Choroid plexus epithelial cell (primary cell): ENCODE data around the gene LMO2.

Experiments
- DNase-seq: peaks from one replicate; pipeline ENCODE4 v3.0.0-alpha.2; 2010; ENCODE audit warnings: low read depth
- H3K4me3 ChIP-seq: 2 replicates; pipeline ENCODE4 v1.5.1; 2011; ENCODE audit warnings: low read depth, mild to moderate bottlenecking, control low read depth, low read length, moderate library complexity
- TF ChIP-seq, protein P1 (sequence below): conservative IDR thresholded peaks from 2 replicates; pipeline ENCODE4 v1.5.1; 2011; ENCODE audit warnings: low read depth, mild to moderate bottlenecking, control low read depth, inconsistent platforms, low read length, moderate library complexity

The LMO2 gene

DNA sequence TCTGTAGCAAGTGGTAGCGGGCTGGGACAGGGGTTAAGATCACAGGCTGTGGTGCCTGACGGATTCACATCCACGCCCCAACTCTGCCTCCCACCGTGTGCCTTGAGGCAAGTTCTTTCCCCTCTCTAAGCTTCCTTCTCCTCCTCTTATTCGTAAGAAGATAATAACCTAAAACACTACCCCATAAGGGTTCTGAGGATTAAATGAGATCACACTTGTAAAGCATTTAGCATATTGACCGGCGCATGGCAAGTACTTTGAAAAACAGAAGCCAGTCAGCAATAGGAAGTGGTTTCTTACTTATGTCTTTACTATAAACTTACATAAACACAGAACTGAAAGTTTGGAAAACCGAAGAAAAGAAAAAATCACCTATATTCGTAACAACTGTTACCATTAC is 15.5 kb upstream of the LMO2 start:
- TF ChIP-seq, protein P1, sequence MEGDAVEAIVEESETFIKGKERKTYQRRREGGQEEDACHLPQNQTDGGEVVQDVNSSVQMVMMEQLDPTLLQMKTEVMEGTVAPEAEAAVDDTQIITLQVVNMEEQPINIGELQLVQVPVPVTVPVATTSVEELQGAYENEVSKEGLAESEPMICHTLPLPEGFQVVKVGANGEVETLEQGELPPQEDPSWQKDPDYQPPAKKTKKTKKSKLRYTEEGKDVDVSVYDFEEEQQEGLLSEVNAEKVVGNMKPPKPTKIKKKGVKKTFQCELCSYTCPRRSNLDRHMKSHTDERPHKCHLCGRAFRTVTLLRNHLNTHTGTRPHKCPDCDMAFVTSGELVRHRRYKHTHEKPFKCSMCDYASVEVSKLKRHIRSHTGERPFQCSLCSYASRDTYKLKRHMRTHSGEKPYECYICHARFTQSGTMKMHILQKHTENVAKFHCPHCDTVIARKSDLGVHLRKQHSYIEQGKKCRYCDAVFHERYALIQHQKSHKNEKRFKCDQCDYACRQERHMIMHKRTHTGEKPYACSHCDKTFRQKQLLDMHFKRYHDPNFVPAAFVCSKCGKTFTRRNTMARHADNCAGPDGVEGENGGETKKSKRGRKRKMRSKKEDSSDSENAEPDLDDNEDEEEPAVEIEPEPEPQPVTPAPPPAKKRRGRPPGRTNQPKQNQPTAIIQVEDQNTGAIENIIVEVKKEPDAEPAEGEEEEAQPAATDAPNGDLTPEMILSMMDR = no peak
- no peak overlapping the region for H3K4me3 ChIP-seq
- DNase-seq = no peak

DNA sequence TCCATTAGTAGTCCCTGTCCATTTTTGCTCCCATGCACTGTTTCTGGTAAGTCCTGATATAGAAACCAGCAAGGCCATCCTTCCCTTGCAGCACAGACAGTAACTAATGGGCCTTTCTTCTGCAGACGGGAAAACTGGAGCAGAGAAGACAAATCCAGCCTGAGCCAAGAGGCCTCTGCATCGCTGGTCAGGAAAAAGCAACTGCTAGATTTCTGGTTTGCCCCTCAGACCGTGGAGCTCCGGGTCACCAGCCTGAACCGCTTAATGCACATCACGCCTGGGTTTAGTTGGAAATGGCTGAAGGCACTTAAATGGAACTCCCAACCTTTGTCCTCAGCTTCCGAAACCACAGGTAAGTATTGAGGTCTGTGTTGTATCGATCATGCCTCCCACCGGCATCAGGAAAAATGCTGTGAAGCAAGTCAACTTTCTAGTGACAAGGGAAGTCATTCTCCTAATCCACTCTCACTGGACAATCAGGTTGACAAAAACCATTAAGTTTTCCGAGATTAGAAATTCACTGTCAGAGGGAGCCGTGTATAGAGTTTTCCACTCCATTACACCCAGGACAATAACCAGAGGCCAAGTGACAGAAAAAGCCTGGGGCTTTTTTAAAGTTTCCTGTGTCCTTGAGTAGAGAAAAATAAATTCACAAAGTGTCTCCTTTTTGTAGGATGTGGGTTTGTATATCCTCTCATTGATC is 14.8 kb upstream of the LMO2 start:
- no peak for DNase-seq
- no peak overlapping the region for H3K4me3 ChIP-seq
- TF ChIP-seq, protein P1 = no peak

DNA sequence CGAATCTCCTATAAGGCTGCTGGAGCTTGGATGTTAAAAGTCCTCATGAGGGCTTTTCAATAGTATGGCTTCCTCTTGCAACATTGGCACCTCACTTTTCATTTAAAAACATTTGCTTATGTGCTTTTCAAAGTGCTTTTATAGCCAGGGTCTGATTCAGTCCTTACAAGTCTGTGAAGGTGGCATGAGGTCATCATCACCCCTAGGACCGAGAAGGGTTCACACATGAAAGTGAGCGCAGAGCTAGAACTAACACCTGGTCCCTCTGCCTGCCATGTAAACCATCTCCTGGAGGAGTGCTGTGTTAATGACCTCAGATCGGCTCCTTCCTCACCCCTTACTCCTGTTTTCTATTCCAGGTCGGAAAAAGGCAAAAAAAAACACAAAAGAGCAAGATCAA is 12.2 kb upstream of the LMO2 start:
- no peak overlapping the region for H3K4me3 ChIP-seq
- TF ChIP-seq, protein P1 = no peak
- no peak for DNase-seq

DNA sequence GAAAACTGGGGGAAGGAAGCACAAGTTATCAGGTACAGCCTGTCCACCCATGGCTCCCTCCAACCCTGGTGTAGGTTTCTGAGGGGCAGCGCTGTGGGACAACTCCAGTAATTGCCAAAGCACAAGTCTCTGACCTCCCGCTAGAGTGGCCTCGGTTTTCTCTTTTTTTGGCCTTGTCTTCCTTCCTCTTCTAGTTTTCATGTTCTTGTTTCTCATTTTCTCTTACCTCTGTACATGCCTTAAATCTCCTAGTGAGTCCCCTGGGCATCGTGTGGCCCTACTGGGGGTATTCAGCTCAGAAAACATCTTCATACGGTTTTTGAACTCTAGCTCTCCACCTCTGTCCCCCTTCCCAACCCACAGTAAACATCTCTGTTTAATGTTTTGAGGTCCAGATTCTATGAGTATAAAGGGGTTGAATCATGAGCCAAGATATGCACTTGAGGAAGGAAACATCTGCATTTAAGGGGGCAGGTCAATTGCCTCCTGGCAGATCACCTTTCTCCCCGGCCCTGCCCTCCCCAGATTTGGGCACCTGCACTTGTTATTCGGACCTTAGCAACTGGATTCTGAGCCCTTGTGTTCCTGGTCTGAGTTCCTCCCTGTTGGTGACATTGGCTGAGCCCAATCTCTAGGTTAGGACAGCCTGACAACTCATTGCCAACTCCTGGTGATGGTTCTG is 8.4 kb upstream of the LMO2 start:
- TF ChIP-seq, protein P1 = no peak
- H3K4me3 ChIP-seq = no peak overlapping the region
- DNase-seq = no peak

DNA sequence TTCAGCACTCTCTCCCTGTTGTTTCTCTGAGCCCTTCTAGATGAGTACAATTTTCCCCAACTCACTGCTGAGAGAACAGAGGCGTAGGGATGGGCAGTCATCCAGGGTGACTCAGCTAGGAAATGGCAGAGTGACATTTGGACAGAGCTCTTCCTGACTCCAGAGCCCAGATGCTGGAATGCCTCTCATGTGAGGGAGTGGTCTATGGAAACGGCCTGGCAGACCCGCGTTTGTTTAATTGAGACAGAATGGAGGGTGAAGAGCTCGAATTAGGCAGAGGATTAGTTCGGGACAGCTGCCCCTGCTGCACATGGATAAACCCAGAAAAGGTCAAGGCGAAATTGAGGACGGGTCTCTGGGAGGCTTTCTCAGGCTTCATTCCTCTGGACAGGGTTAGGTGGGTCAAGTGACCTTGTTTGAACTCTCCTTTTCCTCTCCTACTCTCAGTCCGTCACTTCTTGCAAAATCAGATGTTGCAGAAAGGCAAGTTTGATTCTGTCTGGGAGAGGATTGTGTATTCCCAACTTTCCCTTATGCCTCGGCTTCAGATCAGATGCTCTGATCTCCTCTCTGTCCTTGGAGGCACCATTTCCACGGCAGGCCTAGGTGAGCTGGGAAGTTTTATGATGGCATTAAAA is 7.6 kb upstream of the LMO2 start:
- H3K4me3 ChIP-seq = no peak overlapping the region
- peak; percentile 56 for DNase-seq
- TF ChIP-seq, protein P1 = no peak

DNA sequence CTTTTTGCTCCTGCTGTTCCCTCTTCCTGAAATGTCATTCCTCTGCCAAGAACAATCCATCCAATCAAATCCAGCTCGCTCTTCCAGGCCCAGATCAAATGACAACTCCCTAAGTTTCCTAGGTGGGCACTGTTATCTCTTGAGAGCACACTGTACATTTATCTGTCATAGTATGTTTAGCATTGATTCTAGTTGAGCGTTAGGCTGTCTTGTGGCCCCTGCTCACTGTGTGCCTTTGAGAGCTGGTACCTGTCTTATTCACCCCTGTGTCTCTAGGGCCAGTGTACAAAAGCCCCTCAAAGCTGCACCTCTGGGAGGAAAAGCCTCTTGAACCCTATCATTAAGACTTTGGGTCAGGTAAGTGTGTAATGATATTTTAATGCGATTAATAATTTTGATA is 7.1 kb upstream of the LMO2 start:
- H3K4me3 ChIP-seq = no peak overlapping the region
- TF ChIP-seq, protein P1 = no peak

More for the DNA sequence above, 7.1 kb upstream of the LMO2 start:
- DNase-seq = no peak
